Fibroblast of villous mesenchyme (primary cell): Measurements from ENCODE around the gene PRIM2. TPM values are rescaled to one million over a fixed set of nuclear protein-coding genes. Genes with fewer than 3 reads are reported as not detected.
"Not testable (repeated sequence)": the region's sequence is repeated elsewhere in the genome, so short reads cannot be mapped to it uniquely, and the experiment has no call there.

Source experiments
- DNase-seq: peaks from one replicate; pipeline ENCODE4 v3.0.0-alpha.2; 2010; ENCODE audit warnings: low read depth
- H3K4me3 ChIP-seq: 2 replicates; pipeline ENCODE4 v1.5.1; 2011; ENCODE audit warnings: low read depth, mild to moderate bottlenecking, low read length
- CTCF ChIP-seq: IDR thresholded peaks from 2 replicates; pipeline ENCODE4 v1.5.1; 2012; ENCODE audit warnings: low read depth, mild to moderate bottlenecking, low read length; ENCODE audit not compliant: insufficient read depth
- total RNA-seq: library from RNA; depleted of rRNA; stranded (reverse); fragments of >200 nt; gene quantifications from 2 replicates; pipeline ENCODE4 v1.2.3, GENCODE V29; 2012

The PRIM2 gene
- total RNA-seq, 1 donor, result 51.0 TPM

- not testable (repeated sequence) for H3K4me3 ChIP-seq
- peak; percentile 47 for DNase-seq
These were observed 44.9 kb downstream of the PRIM2 start for GRCh38 chr6:57362340-57362739.

GRCh38 chr6:57365076-57365583 lies 47.7 kb downstream of the PRIM2 start:
- DNase-seq, result peak; percentile 46
- H3K4me3 ChIP-seq, result not testable (repeated sequence)

GRCh38 chr6:57368965-57369731 lies 51.7 kb downstream of the PRIM2 start:
- H3K4me3 ChIP-seq, DNase-seq: not testable (repeated sequence)

GRCh38 chr6:57371779-57372178 lies 54.3 kb downstream of the PRIM2 start:
- H3K4me3 ChIP-seq, result not testable (repeated sequence)
- DNase-seq, result peak; percentile 33

- DNase-seq, H3K4me3 ChIP-seq: not testable (repeated sequence)
These were observed 57.3 kb downstream of the PRIM2 start for GRCh38 chr6:57374764-57375163.

GRCh38 chr6:57376083-57376482 lies 58.7 kb downstream of the PRIM2 start:
- DNase-seq, H3K4me3 ChIP-seq: not testable (repeated sequence)

- not testable (repeated sequence) for DNase-seq, H3K4me3 ChIP-seq
These were observed 71.7 kb downstream of the PRIM2 start for GRCh38 chr6:57389038-57389592.

- not testable (repeated sequence) for DNase-seq, H3K4me3 ChIP-seq
These were observed 73.4 kb downstream of the PRIM2 start for GRCh38 chr6:57390818-57391217.

- not testable (repeated sequence) for DNase-seq, H3K4me3 ChIP-seq
These were observed 74.6 kb downstream of the PRIM2 start for GRCh38 chr6:57392047-57392446.

GRCh38 chr6:57419341-57419740 lies 101.9 kb downstream of the PRIM2 start:
- H3K4me3 ChIP-seq, DNase-seq: not testable (repeated sequence)

GRCh38 chr6:57421503-57421902 lies 104.1 kb downstream of the PRIM2 start:
- no peak overlapping the region for H3K4me3 ChIP-seq
- DNase-seq, result no peak
- no peak for TF ChIP-seq CTCF

- TF ChIP-seq CTCF, result no peak
- DNase-seq, result peak; percentile 30
- no peak overlapping the region for H3K4me3 ChIP-seq
These were observed 106.0 kb downstream of the PRIM2 start for GRCh38 chr6:57423468-57423867.

- not testable (repeated sequence) for DNase-seq
These were observed 114.3 kb downstream of the PRIM2 start for GRCh38 chr6:57431742-57432141.

More at GRCh38 chr6:57431742-57432141, 114.3 kb downstream of the PRIM2 start:
- not testable (repeated sequence) for H3K4me3 ChIP-seq
